K562 (cell line): ENCODE data around the gene NSMCE1. TPM values are rescaled to one million over a fixed set of nuclear protein-coding genes. Genes with fewer than 3 reads are reported as not detected.

Source experiments
- E2F8 ChIP-seq: fragments of 450-650 bp; IDR thresholded peaks from 2 replicates; pipeline ENCODE4 v1.7.1; 2018; ENCODE audit warnings: mild to moderate bottlenecking, low read depth; ENCODE audit not compliant: partially characterized antibody
- ELF2 ChIP-seq: fragments of 250-450 bp; sonication (Bioruptor Pico); IDR thresholded peaks from 2 replicates; pipeline ENCODE4 v1.5.0; 2021; ENCODE audit warnings: mild to moderate bottlenecking
- ESRRA ChIP-seq: fragments of 450-650 bp; IDR thresholded peaks from 2 replicates; pipeline ENCODE4 v1.6.1; 2014; ENCODE audit warnings: low read depth, mild to moderate bottlenecking, moderate library complexity, borderline replicate concordance
- HLTF ChIP-seq: fragments of 450-650 bp; IDR thresholded peaks from 2 replicates; pipeline ENCODE4 v1.6.1; 2016
- KDM4B ChIP-seq, 2 experiments: fragments of 450-650 bp in 1 of 2; sonication (generic) in 1 of 2; IDR thresholded peaks; 2 replicates each; pipeline ENCODE4 v1.6.1; 2016 to 2017; ENCODE audit warnings: borderline replicate concordance in 2 of 2, antibody characterized with exemption in 1 of 2, low read depth in 1 of 2, mild to moderate bottlenecking in 1 of 2
- KHSRP ChIP-seq: fragments of 450-650 bp; IDR thresholded peaks from 2 replicates; pipeline ENCODE4 v1.6.1; 2017
- POLR2AphosphoS5 ChIP-seq: IDR thresholded peaks from 2 replicates; pipeline ENCODE4 v1.6.1; 2011; ENCODE audit warnings: mild to moderate bottlenecking, low read depth, low read length, moderate library complexity; ENCODE audit not compliant: control insufficient read depth, insufficient read depth
- SMARCC2 ChIP-seq: fragments of 450-650 bp; IDR thresholded peaks from 2 replicates; pipeline ENCODE4 v1.6.1; 2017; ENCODE audit warnings: antibody characterized with exemption, moderate library complexity, mild to moderate bottlenecking, low read depth
- polyA plus RNA-seq, 8 experiments: library from polyadenylated mRNA; depleted of rRNA in 4 of 8; stranded (reverse) in 5 of 8; unstranded in 3 of 8; fragments of >200 nt; fragmentation: Nextera tagmentation in 2 of 8; fragmentation: Illumina TruSeq in 1 of 8; extraction: Ambion mirVana in 2 of 8; extraction: Trizol in 1 of 8; gene quantifications; 2 replicates each; pipeline versions ENCODE4 v1.2.1 to v1.2.3, GENCODE V29; 2011 to 2014; ENCODE audit warnings: inconsistent platforms in 1 of 8, missing spikeins in 1 of 8
- total RNA-seq, 7 experiments: library from RNA; depleted of rRNA in 6 of 7; stranded (reverse); fragments of >200 nt in 6 of 7; fragmentation: Illumina TruSeq in 2 of 7; extraction: Trizol in 2 of 7; gene quantifications; 2 replicates each; pipeline versions ENCODE4 v1.2.1 to v1.2.3, GENCODE V29; 2011 to 2021; ENCODE audit warnings: low replicate concordance in 1 of 7
- TF ChIP-seq, protein P1 (sequence below): sonication (generic); formaldehyde crosslinking; IDR thresholded peaks from 2 replicates; pipeline ENCODE4 v1.8.0; 2022; ENCODE audit warnings: mild to moderate bottlenecking, missing genetic modification reagents
- TF ChIP-seq, protein P2 (sequence below): sonication (generic); formaldehyde crosslinking; IDR thresholded peaks from 2 replicates; pipeline ENCODE4 v1.8.1; 2023; ENCODE audit warnings: missing genetic modification reagents, mild to moderate bottlenecking, borderline replicate concordance
- TF ChIP-seq, protein P3 (sequence below), 2 experiments: fragments of 450-650 bp; conservative IDR thresholded peaks; 2 replicates each; pipeline ENCODE4 v1.6.1; 2017; ENCODE audit warnings: mild to moderate bottlenecking in 2 of 2, moderate library complexity in 2 of 2

The NSMCE1 gene
- total and polyA plus RNA-seq, 9 of the 15 experiments (the other 6 are each of a cell fraction or from before 2014, with no cell fraction given), result 52.1 to 163 (median 61.5) TPM

- TF ChIP-seq, protein P1, sequence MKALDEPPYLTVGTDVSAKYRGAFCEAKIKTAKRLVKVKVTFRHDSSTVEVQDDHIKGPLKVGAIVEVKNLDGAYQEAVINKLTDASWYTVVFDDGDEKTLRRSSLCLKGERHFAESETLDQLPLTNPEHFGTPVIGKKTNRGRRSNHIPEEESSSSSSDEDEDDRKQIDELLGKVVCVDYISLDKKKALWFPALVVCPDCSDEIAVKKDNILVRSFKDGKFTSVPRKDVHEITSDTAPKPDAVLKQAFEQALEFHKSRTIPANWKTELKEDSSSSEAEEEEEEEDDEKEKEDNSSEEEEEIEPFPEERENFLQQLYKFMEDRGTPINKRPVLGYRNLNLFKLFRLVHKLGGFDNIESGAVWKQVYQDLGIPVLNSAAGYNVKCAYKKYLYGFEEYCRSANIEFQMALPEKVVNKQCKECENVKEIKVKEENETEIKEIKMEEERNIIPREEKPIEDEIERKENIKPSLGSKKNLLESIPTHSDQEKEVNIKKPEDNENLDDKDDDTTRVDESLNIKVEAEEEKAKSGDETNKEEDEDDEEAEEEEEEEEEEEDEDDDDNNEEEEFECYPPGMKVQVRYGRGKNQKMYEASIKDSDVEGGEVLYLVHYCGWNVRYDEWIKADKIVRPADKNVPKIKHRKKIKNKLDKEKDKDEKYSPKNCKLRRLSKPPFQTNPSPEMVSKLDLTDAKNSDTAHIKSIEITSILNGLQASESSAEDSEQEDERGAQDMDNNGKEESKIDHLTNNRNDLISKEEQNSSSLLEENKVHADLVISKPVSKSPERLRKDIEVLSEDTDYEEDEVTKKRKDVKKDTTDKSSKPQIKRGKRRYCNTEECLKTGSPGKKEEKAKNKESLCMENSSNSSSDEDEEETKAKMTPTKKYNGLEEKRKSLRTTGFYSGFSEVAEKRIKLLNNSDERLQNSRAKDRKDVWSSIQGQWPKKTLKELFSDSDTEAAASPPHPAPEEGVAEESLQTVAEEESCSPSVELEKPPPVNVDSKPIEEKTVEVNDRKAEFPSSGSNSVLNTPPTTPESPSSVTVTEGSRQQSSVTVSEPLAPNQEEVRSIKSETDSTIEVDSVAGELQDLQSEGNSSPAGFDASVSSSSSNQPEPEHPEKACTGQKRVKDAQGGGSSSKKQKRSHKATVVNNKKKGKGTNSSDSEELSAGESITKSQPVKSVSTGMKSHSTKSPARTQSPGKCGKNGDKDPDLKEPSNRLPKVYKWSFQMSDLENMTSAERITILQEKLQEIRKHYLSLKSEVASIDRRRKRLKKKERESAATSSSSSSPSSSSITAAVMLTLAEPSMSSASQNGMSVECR, result peak; percentile 58; the same call in 1 of the 2 replicates
- TF ChIP-seq KDM4B (IDR thresholded peaks at IDR 0.05; ENCODE audit: borderline replicate concordance in 2 of 2, low read depth in 1 of 2) (0 out of 4 replicates have a peak, but pooled peaks of 1 of the 2 experiments have one; percentile 60), KHSRP (no peak), ESRRA (peak; percentile 41; the same call in 1 of the 2 replicates), POLR2AphosphoS5 (peak; percentile 86), SMARCC2 (no peak), ELF2 (CRISPR knock-in tag) (peak; percentile 42; the same call in 1 of the 2 replicates), E2F8 (peak; percentile 74), HLTF (0 out of 2 replicates have a peak, but pooled peaks have one; percentile 30)
- TF ChIP-seq, protein P2, sequence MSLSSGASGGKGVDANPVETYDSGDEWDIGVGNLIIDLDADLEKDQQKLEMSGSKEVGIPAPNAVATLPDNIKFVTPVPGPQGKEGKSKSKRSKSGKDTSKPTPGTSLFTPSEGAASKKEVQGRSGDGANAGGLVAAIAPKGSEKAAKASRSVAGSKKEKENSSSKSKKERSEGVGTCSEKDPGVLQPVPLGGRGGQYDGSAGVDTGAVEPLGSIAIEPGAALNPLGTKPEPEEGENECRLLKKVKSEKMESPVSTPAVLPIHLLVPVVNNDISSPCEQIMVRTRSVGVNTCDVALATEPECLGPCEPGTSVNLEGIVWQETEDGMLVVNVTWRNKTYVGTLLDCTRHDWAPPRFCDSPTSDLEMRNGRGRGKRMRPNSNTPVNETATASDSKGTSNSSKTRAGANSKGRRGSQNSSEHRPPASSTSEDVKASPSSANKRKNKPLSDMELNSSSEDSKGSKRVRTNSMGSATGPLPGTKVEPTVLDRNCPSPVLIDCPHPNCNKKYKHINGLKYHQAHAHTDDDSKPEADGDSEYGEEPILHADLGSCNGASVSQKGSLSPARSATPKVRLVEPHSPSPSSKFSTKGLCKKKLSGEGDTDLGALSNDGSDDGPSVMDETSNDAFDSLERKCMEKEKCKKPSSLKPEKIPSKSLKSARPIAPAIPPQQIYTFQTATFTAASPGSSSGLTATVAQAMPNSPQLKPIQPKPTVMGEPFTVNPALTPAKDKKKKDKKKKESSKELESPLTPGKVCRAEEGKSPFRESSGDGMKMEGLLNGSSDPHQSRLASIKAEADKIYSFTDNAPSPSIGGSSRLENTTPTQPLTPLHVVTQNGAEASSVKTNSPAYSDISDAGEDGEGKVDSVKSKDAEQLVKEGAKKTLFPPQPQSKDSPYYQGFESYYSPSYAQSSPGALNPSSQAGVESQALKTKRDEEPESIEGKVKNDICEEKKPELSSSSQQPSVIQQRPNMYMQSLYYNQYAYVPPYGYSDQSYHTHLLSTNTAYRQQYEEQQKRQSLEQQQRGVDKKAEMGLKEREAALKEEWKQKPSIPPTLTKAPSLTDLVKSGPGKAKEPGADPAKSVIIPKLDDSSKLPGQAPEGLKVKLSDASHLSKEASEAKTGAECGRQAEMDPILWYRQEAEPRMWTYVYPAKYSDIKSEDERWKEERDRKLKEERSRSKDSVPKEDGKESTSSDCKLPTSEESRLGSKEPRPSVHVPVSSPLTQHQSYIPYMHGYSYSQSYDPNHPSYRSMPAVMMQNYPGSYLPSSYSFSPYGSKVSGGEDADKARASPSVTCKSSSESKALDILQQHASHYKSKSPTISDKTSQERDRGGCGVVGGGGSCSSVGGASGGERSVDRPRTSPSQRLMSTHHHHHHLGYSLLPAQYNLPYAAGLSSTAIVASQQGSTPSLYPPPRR (CRISPR knock-in tag), result 0 out of 2 replicates have a peak, but pooled peaks have one; percentile 34
- TF ChIP-seq, protein P3, sequence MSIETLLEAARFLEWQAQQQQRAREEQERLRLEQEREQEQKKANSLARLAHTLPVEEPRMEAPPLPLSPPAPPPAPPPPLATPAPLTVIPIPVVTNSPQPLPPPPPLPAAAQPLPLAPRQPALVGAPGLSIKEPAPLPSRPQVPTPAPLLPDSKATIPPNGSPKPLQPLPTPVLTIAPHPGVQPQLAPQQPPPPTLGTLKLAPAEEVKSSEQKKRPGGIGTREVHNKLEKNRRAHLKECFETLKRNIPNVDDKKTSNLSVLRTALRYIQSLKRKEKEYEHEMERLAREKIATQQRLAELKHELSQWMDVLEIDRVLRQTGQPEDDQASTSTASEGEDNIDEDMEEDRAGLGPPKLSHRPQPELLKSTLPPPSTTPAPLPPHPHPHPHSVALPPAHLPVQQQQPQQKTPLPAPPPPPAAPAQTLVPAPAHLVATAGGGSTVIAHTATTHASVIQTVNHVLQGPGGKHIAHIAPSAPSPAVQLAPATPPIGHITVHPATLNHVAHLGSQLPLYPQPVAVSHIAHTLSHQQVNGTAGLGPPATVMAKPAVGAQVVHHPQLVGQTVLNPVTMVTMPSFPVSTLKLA (conservative IDR thresholded peaks at IDR 0.05), result peak; percentile 57 to 74; a peak in 3 of 4 replicates
Observed at GRCh38 chr16:27268376-27269299, at the start of gene NSMCE1 (continued).
